Stimulated activated CD8-positive, alpha-beta memory T cell treated with anti-CD3 and anti-CD28 coated beads, Interleukin-15, amount 100 ng/mL, for 48 hours (primary cell): ENCODE data around the gene EOGT.

Experiments
- DNase-seq, 2 donors: peaks; one replicate each; pipeline ENCODE4 v3.0.0-alpha.2; 2020; ENCODE audit warnings: low read depth in 2 of 2

EOGT gene

DNA sequence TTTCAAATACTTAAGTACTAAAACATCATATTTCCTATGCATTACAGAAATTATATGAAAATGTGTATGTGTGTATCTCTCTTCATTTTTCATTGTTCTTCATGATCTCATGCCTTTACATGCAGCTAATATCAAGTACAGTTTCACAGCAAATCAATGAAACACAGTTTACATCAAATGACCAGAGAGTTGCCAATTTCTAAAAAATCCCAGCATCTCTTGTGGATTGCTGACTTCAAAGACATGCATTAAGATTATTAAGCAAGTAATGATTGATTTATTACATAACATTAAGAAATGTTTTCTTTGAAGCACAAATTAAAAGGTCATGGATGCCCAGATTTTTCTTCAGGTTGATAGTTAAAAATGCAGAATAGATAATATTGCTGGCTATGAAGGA is 50.1 kb downstream of the EOGT start:
- DNase-seq, result no peak

- DNase-seq, result no peak
These were observed 54.6 kb downstream of the EOGT start for GRCh38 chr3:68958932-68959331.

DNA sequence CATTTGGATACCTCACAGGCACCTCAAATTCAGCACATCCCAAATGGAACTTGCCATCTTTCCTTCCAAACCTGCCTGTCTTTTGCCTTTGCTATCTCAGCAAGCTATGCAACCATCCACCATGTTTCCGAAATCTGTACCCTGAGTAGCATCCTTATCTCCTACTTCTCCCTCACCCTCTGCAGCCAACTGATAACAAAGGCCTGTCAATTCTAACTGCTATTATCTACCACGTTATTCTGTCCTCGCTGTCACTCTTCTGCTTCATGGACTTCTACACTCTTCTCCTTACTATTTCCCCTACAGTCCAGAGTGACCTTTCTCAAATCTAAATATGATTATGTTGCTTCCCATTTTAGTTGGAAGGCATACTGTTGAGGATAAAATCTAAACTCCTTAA is 55.6 kb downstream of the EOGT start:
- no peak for DNase-seq

DNA sequence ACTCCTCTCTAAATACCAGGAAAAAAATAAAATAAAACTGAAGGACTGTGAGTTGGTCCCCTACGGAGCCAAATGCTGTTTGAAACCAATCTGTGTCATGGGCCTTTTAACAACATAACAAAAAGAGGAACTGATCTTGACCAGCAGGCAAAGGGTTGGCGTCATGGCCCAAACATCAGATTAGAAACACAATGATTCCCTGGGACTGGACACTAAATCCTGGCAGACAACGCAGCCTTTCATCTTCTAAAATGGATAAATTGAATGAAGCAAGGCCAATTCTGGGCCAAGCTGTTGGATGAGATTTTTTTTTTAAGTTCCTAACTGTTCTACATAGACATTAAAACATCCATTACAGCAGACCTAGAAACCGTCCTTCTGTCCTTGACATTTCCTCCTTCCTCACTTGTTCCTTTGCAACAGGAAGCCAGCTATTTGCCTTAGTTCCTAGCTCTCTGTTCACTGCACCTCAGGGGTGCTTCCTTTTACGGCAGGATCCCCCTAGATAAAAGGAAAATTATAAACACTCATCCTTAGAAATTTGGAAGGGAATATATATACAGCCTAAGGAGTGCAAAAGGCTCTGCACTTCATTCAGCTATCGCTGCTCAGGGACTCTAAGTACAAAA is 59.6 kb downstream of the EOGT start:
- no peak for DNase-seq

DNA sequence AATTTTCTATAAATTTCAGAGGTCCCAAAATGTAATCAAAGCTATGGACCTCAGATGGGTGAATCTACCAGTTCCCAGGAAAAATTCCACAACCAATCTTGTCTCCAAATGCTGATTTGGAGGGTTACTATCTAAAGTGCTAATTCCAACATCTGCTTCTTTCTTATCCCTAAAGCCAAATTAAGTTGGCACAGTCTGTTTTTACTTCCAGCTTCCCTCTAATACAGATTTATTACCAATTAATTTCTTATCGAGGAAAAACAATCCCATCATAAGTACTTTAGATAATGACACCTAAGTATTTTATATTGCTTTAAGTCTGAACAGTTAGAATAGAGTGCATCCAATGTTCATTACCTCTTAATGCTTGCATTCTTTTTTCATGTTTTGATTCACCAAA is 68.3 kb downstream of the EOGT start:
- no peak for DNase-seq

DNA sequence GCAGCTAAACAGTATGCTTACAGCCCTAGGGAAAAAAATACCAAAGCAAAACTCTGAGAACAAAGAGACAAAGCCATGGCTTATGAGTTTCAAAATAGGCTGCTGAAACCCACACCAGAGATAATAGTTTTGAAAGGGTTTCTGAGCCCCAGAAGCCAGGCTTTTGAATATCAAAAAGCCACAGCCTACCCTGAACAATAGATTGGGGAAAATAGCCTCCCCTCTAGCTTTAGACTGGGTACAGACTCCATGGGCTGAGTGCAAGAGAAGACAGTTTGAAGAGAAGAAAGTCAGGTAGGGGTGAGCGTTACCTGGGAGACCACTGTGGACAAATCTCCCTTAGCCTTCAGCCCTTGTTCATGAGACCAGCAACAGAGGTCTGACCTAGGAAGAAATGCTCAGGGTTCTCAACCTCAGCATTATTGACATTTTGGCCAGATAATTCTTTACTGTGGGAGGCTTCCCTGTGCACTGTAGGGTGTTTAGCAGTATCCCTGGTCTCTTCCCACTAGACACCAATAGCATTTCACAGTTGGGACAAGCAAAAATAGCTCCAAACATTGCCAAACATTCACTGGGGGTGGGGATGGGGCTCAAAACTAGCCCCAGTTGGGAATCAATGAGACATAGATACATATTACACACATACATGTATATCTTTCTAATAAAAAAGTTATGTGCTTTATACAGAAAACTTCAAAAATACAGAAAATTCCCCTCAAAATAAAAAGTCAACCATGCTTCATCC is 69.6 kb downstream of the EOGT start:
- DNase-seq, result no peak

DNA sequence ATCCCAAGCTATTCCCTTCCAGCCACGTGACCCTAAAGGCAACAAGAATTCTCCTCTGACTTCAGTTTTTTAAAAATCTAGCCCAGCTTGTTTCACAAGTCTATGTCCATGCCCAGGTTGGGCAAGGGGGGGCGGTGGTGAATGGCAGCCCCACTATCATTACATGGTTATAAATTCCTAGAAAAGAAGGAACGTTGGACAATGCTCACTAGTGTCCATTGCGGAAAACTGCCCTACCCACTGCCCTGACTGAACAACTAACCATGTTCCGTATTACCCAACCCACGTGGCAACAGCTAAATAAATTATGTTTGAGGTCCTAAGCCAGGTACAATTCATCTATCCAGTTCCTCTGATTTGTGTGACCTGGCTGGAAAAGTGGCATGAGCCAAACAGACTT is 72.4 kb downstream of the EOGT start:
- DNase-seq, result no peak

- no peak for DNase-seq
These were observed 76.6 kb downstream of the EOGT start for GRCh38 chr3:68936856-68937255.

GRCh38 chr3:68935778-68936177 is 77.7 kb downstream of the EOGT start:
- no peak for DNase-seq

DNA sequence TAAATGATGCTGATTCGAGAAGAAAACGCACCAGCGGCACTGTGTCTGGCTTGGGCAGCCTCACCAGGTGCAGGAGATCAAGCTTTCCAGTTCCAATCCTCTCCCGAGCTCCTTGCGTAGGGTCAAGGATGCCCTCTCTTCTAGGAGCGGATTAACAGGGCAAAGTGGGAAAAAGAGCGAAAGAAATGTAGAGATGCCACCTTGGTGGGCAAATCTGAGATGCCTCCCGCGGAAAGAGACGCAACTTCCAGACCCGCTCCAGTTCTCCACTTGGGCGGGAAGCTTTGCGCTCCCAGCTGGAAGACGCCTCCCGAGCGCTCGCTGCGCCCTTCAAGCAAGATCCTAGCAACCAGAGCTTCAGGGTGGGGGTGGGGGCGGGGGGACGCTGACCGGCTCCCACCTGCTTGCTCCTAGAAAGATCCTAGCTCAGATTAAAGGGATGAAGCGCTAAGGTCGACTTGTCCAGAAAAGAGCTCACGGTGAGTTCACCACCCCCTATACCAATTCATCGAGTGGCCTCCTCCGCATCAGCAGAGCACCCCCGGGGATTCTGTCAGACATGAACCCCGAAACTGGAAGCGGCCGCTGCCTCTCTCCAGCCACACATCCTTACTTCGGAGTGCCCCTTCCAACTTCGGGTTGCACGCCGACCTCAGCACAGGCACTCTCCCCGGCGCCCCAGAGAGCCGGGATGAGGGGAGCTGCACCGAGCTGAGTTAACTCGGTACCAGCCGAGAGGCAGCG is 81.9 kb downstream of the EOGT start:
- no peak for DNase-seq
